ENCODE data around the gene AGTR2.

AGTR2 gene

DNA sequence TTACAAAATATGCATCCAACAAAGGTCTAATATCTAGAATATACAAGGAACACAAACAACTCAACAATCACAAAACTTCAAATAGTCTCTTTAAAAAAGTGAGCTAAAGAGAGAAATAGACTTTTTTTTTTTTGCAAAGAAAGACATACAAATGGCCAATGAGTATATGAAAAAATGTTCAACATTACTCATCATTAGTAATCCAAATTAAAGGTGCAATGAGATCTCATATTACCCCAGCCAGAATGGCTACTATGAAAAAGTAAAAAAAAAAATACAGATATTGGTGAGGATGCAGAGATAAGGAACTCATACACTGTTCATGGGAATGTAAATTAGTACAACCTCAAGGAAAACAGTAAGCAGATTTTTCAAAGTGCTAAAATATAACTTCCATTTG is 24.1 kb downstream of the AGTR2 start:
- TF ChIP-seq, protein P1, sequence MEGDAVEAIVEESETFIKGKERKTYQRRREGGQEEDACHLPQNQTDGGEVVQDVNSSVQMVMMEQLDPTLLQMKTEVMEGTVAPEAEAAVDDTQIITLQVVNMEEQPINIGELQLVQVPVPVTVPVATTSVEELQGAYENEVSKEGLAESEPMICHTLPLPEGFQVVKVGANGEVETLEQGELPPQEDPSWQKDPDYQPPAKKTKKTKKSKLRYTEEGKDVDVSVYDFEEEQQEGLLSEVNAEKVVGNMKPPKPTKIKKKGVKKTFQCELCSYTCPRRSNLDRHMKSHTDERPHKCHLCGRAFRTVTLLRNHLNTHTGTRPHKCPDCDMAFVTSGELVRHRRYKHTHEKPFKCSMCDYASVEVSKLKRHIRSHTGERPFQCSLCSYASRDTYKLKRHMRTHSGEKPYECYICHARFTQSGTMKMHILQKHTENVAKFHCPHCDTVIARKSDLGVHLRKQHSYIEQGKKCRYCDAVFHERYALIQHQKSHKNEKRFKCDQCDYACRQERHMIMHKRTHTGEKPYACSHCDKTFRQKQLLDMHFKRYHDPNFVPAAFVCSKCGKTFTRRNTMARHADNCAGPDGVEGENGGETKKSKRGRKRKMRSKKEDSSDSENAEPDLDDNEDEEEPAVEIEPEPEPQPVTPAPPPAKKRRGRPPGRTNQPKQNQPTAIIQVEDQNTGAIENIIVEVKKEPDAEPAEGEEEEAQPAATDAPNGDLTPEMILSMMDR (conservative IDR thresholded peaks at IDR 0.05; ENCODE audit: low read length): no peak
- no peak for TF ChIP-seq EZH2phosphoT487 (IDR thresholded peaks at IDR 0.05; ENCODE audit: borderline replicate concordance)
- Histone ChIP-seq H3F3A (ENCODE audit: low read depth) (no peaks in the 10 kb centered on the region), H3K9ac (ENCODE audit: low read depth, low read length, poor library complexity, severe bottlenecking) (no peak overlapping the region), H3K9me2 (replicated peaks; ENCODE audit: low read depth, low read length) (no peaks in the 10 kb centered on the region), H3K4me3 (ENCODE audit: low read length, poor library complexity, severe bottlenecking) (no peak overlapping the region), H3K4me1 (ENCODE audit: insufficient read depth, low read length, poor library complexity, severe bottlenecking) (no peaks in the 10 kb centered on the region), H2AFZ (ENCODE audit: low read length) (no peak overlapping the region), H3K9me3 (ENCODE audit: insufficient read depth, low read depth, low read length) (no peaks in the 10 kb centered on the region), H3K27me3 (ENCODE audit: insufficient read depth, low read length, poor library complexity, severe bottlenecking) (no peaks in the 10 kb centered on the region), H3K79me2 (ENCODE audit: insufficient read depth, low read length) (no peaks in the 10 kb centered on the region), H4K20me1 (ENCODE audit: insufficient read depth, low read length, poor library complexity, severe bottlenecking) (no peaks in the 10 kb centered on the region), H3K4me2 (ENCODE audit: low read depth, low read length, poor library complexity, severe bottlenecking) (no peak overlapping the region), H3K36me3 (ENCODE audit: insufficient read depth, low read length) (no peaks in the 10 kb centered on the region)

DNA sequence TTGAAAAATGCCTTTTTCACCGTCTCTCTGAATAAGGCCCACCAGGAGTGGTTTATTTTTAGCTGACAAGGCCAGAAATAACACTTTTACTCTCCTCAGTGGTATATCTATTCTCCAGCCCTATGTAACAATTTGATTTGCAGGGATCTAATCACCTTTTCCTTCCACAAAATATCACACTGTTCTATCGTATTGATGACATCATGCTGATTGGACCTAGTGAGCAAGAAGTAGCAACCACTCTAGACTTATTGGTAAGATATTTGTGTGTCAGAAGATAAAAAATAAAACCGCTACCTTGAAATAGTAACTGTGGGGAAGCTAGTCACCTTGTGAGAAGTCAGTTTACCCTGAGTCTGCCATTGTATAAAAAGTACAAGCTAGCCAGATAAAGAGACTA is 27.7 kb downstream of the AGTR2 start:
- Histone ChIP-seq H3K36me3 (ENCODE audit: insufficient read depth, low read length) (no peaks in the 10 kb centered on the region), H3K4me3 (ENCODE audit: low read length, poor library complexity, severe bottlenecking) (no peak overlapping the region), H3K4me1 (ENCODE audit: insufficient read depth, low read length, poor library complexity, severe bottlenecking) (no peaks in the 10 kb centered on the region), H2AFZ (ENCODE audit: low read length) (no peak overlapping the region), H3K4me2 (ENCODE audit: low read depth, low read length, poor library complexity, severe bottlenecking) (no peak overlapping the region), H4K20me1 (ENCODE audit: insufficient read depth, low read length, poor library complexity, severe bottlenecking) (no peaks in the 10 kb centered on the region), H3K9ac (ENCODE audit: low read depth, low read length, poor library complexity, severe bottlenecking) (no peak overlapping the region), H3K9me3 (ENCODE audit: insufficient read depth, low read depth, low read length) (no peaks in the 10 kb centered on the region), H3K9me2 (replicated peaks; ENCODE audit: low read depth, low read length) (no peaks in the 10 kb centered on the region), H3K79me2 (ENCODE audit: insufficient read depth, low read length) (no peaks in the 10 kb centered on the region), H3F3A (ENCODE audit: low read depth) (no peaks in the 10 kb centered on the region), H3K27me3 (ENCODE audit: insufficient read depth, low read length, poor library complexity, severe bottlenecking) (no peaks in the 10 kb centered on the region)
- TF ChIP-seq, protein P1 (conservative IDR thresholded peaks at IDR 0.05; ENCODE audit: low read length): no peak
- no peak for TF ChIP-seq EZH2phosphoT487 (IDR thresholded peaks at IDR 0.05; ENCODE audit: borderline replicate concordance)

DNA sequence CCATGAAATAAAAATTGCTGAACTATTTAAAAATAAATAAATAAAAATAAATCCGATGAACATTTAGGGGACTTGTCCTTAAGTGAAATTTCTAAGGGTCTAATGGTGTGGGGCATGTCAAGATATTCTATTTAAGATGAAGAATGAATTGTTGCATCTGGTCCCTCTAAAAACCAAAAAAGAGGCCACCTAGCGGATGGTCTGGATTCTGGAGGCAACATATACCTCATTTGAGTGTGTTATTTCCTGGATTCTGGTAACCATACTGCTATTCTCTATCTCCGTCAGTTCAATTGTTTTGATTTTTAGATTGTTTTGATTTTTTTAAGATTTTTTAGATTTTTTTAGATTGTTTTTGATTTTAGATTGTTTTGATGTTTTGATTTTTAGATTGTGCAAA is 28.3 kb downstream of the AGTR2 start:
- H3K36me3 ChIP-seq (ENCODE audit: insufficient read depth, low read length): no peaks in the 10 kb centered on the region
- H4K20me1 ChIP-seq (ENCODE audit: insufficient read depth, low read length, poor library complexity, severe bottlenecking): no peaks in the 10 kb centered on the region
- H3K9ac ChIP-seq (ENCODE audit: low read depth, low read length, poor library complexity, severe bottlenecking): no peak overlapping the region
- no peak overlapping the region for H3K4me3 ChIP-seq (ENCODE audit: low read length, poor library complexity, severe bottlenecking)
- no peak for TF ChIP-seq EZH2phosphoT487 (IDR thresholded peaks at IDR 0.05; ENCODE audit: borderline replicate concordance)
- TF ChIP-seq, protein P1 (conservative IDR thresholded peaks at IDR 0.05; ENCODE audit: low read length): peak; percentile 44
- H3F3A ChIP-seq (ENCODE audit: low read depth): no peaks in the 10 kb centered on the region
- no peak overlapping the region for H3K4me2 ChIP-seq (ENCODE audit: low read depth, low read length, poor library complexity, severe bottlenecking)
- H3K4me1 ChIP-seq (ENCODE audit: insufficient read depth, low read length, poor library complexity, severe bottlenecking): no peaks in the 10 kb centered on the region
- no peaks in the 10 kb centered on the region for H3K9me2 ChIP-seq (replicated peaks; ENCODE audit: low read depth, low read length)
- no peaks in the 10 kb centered on the region for H3K9me3 ChIP-seq (ENCODE audit: insufficient read depth, low read depth, low read length)
- H2AFZ ChIP-seq (ENCODE audit: low read length): no peak overlapping the region
- H3K79me2 ChIP-seq (ENCODE audit: insufficient read depth, low read length): no peaks in the 10 kb centered on the region
- H3K27me3 ChIP-seq (ENCODE audit: insufficient read depth, low read length, poor library complexity, severe bottlenecking): no peaks in the 10 kb centered on the region

All from Loucy (cell line).